22Rv1 (cell line): ENCODE measurements around the gene TMEM95.

Source experiments
- ZFX ChIP-seq: fragments of 450-650 bp; IDR thresholded peaks from 2 replicates; pipeline ENCODE4 v1.6.1; 2017; ENCODE audit warnings: antibody characterized with exemption, borderline replicate concordance
- TF ChIP-seq, protein P1 (sequence below): fragments of 450-650 bp; IDR thresholded peaks from 2 replicates; pipeline ENCODE4 v1.5.1; 2017; ENCODE audit warnings: mild to moderate bottlenecking

DNA sequence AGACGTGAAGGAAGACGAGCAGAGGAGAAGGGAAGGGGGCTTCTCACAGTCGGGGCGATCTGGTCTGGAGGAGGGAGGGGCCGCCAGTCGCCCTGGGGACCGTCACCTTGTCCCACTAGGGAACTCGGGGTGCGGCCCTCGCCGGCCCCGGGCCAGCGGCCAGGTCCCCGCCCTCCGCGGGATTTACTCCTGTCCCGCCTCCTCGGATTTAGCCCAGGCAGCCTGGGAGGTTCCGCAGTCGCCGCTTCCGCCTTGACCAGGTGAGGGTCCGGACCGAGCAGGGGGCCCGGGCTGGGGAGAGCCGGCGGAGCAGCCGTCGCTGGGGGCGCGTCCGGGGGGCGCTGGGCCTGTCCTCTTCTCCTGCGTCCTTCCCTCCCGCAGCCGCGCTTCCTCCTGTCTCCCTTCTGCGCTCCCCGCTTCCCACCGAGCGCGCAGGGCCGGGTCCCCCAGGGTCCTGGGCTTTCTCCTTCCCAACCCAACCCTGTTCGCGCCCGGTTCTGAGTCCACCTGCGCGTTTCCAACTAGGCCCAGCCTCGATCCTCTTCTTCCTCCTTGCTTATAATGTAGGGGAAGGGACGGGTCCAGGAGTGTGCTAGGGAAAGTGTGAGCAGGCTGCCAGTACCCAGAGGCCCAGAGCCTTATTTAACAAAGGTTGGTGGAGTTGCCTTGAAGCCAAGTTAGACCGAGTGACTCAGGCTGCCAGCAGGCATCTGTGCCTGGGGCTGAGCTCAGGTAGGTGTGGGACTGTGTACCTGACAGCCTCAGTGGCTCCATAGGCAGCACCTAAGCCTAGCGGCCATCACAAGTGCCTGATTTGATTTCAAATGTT, 26.1 kb downstream of the TMEM95 start, which contains the start of gene TNK1:
- TF ChIP-seq, protein P1, sequence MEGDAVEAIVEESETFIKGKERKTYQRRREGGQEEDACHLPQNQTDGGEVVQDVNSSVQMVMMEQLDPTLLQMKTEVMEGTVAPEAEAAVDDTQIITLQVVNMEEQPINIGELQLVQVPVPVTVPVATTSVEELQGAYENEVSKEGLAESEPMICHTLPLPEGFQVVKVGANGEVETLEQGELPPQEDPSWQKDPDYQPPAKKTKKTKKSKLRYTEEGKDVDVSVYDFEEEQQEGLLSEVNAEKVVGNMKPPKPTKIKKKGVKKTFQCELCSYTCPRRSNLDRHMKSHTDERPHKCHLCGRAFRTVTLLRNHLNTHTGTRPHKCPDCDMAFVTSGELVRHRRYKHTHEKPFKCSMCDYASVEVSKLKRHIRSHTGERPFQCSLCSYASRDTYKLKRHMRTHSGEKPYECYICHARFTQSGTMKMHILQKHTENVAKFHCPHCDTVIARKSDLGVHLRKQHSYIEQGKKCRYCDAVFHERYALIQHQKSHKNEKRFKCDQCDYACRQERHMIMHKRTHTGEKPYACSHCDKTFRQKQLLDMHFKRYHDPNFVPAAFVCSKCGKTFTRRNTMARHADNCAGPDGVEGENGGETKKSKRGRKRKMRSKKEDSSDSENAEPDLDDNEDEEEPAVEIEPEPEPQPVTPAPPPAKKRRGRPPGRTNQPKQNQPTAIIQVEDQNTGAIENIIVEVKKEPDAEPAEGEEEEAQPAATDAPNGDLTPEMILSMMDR, result peak; percentile 16; the same call in 1 of the 2 replicates
- no peak for TF ChIP-seq ZFX
